Vagina (tissue), 2 donors: ENCODE data around the gene RING1.

Source experiments
- POLR2A ChIP-seq, 2 donors: fragments of 450-650 bp; IDR thresholded peaks; one replicate each; pipeline ENCODE4 v1.6.1; 2017; ENCODE audit warnings: antibody characterized with exemption in 2 of 2, mild to moderate bottlenecking in 2 of 2, moderate library complexity in 2 of 2
- POLR2AphosphoS5 ChIP-seq, 2 donors: sonication (generic); formaldehyde crosslinking; IDR thresholded peaks; one replicate each; pipeline ENCODE4 v1.9.0; 2017; ENCODE audit warnings: antibody characterized with exemption in 2 of 2, mild to moderate bottlenecking in 2 of 2, low read depth in 1 of 2; ENCODE audit not compliant: insufficient read depth in 1 of 2
- TF ChIP-seq, protein P1 (sequence below), 3 experiments: fragments of 450-650 bp in 2 of 3; fragments of 200-600 bp in 1 of 3; sonication (generic) in 1 of 3; IDR thresholded peaks; one replicate each; pipeline ENCODE4 v1.5.1; 2017 to 2019; ENCODE audit warnings: antibody characterized with exemption in 3 of 3, mild to moderate bottlenecking in 2 of 3, moderate library complexity in 2 of 3

DNA sequence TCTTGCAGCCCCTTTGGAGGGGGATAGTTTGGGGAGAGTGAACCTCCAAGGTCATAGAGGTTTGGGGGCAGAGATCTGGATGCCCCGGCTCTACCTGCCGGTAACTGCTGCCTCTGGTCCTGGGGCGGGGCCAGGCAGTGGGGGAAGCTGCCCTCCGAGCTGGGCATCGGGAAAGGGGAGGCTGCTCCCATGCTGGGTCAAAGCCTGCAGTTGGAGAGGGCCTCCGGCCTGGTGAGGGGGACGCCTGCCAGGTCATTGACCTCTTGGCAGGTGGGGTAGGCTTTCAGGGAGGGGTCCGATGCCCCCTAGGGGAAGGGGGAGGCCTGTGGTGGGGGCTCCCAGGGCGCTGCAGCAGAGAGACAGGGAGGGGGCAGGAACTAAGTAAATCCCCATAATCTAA lies 23.1 kb upstream of the RING1 start:
- TF ChIP-seq POLR2A (IDR thresholded peaks at IDR 0.05): no peak
- TF ChIP-seq, protein P1, sequence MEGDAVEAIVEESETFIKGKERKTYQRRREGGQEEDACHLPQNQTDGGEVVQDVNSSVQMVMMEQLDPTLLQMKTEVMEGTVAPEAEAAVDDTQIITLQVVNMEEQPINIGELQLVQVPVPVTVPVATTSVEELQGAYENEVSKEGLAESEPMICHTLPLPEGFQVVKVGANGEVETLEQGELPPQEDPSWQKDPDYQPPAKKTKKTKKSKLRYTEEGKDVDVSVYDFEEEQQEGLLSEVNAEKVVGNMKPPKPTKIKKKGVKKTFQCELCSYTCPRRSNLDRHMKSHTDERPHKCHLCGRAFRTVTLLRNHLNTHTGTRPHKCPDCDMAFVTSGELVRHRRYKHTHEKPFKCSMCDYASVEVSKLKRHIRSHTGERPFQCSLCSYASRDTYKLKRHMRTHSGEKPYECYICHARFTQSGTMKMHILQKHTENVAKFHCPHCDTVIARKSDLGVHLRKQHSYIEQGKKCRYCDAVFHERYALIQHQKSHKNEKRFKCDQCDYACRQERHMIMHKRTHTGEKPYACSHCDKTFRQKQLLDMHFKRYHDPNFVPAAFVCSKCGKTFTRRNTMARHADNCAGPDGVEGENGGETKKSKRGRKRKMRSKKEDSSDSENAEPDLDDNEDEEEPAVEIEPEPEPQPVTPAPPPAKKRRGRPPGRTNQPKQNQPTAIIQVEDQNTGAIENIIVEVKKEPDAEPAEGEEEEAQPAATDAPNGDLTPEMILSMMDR (IDR thresholded peaks at IDR 0.05): no peak
- TF ChIP-seq POLR2AphosphoS5 (IDR thresholded peaks at IDR 0.05; ENCODE audit: insufficient read depth in 1 of 2, low read depth in 1 of 2): no peak
